ENCODE measurements around the gene LYRM4. TPM values are rescaled to one million over a fixed set of nuclear protein-coding genes. Genes with fewer than 3 reads are reported as not detected.

LYRM4 gene
- total and polyA plus RNA-seq, 9 of the 15 experiments (the other 6 are each of a cell fraction or from before 2014, with no cell fraction given) = 24.2 to 69.4 (median 41.8) TPM

DNA sequence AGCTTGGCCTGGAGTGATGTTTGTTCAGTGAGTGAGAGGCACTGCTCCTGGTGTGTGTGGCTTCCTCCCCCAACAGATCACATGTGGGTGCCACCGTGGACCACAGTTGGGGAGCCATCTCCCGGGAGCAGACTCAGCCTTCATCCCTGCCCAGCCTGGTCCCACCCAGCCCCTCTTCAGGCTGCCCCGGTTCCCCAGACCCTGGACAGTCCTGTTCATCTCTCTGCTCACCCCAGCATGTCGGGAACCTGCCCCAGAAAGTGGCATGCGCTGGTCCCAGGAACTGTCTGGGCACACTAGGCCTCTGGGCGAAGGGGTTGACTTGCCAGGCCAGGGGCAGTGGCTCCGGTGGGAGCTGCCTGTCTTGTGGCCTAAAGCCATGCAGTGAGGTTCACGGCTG, 197.1 kb downstream of the LYRM4 start:
- no peak for FAIRE-seq
- Histone ChIP-seq H3K36me3 (ENCODE audit: control insufficient read depth, insufficient read depth, low read length) (no peaks in the 10 kb centered on the region), H3K9ac (ENCODE audit: insufficient read depth in 1 of 2, low read depth in 2 of 2, low read length in 2 of 2) (no peak overlapping the region), H3K9me3 (replicated peaks; ENCODE audit: control insufficient read depth, insufficient read depth, low read depth, low read length) (no peaks in the 10 kb centered on the region), H2AFZ (ENCODE audit: low read depth, low read length) (no peak overlapping the region), H3K27ac (ENCODE audit: extremely low read depth, low read depth, low read length) (no peak overlapping the region), H3K4me1 (replicated peaks in 1 of 2; ENCODE audit: control insufficient read depth in 2 of 2, insufficient read depth in 2 of 2, low read length in 2 of 2) (no peaks in the 10 kb centered on the region), H3K79me2 (ENCODE audit: control insufficient read depth, insufficient read depth, low read length) (no peaks in the 10 kb centered on the region), H3K9me1 (ENCODE audit: control insufficient read depth, insufficient read depth, low read length) (no peaks in the 10 kb centered on the region), H4K20me1 (replicated peaks; ENCODE audit: control insufficient read depth, insufficient read depth, low read length) (no peaks in the 10 kb centered on the region; the same call in 1 of the 2 replicates), H3K4me2 (ENCODE audit: insufficient read depth, low read length) (no peak overlapping the region), H3K4me3 (no peak overlapping the region), H3K27me3 (ENCODE audit: control insufficient read depth in 2 of 2, insufficient read depth in 2 of 2, low read length in 2 of 2) (peaks cover 13 to 30% of the 10 kb centered on the region in 2 experiments)
- WGBS (ENCODE audit: insufficient coverage, low coverage, missing lambda C conversion rate) = 3% methylated on average over 8 of the region's 8 CpGs
- intact Hi-C loops (cut with micrococcal nuclease) = no loop called here
- no peak for DNase-seq (ENCODE audit: extremely low read depth in 1 of 4, low spot score in 3 of 4)
- ChIA-PET CTCF (ENCODE audit: low intra/inter-chr PET ratio) (interaction anchor here (1.0 kb wide), 1 partner anchor 316 kb away, joined by 3 read pairs; no protein-coding TSS in a partner anchor), POLR2A (interaction anchor here (1.5 kb wide), 1 partner anchor 18 kb away, joined by 4 read pairs; no protein-coding TSS in a partner anchor)
- in situ Hi-C loops (cut with MboI) = no loop called here
- no TSS peak for BruUV-seq (replicated peaks)
- ATAC-seq = no peak
- TF ChIP-seq DPF2 (IDR thresholded peaks at IDR 0.05) = no peak
- no peak for TF ChIP-seq ZC3H4 (CRISPR knock-in tag; IDR thresholded peaks at IDR 0.05; ENCODE audit: borderline replicate concordance)
- TF ChIP-seq PCBP1 (IDR thresholded peaks at IDR 0.05; ENCODE audit: low read depth, low read length, poor library complexity, severe bottlenecking) = no peak
- no peak for TF ChIP-seq MEF2A (IDR thresholded peaks at IDR 0.05; ENCODE audit: control insufficient read depth, low read depth, low read length)
- TF ChIP-seq ZSCAN32 (CRISPR knock-in tag; IDR thresholded peaks at IDR 0.05) = no peak
- no peak for TF ChIP-seq SMAD2 (IDR thresholded peaks at IDR 0.05; ENCODE audit: low read depth, low read length)
- TF ChIP-seq PREB (CRISPR knock-in tag; IDR thresholded peaks at IDR 0.05) = no peak
- TF ChIP-seq CTBP1 (IDR thresholded peaks at IDR 0.05; ENCODE audit: borderline replicate concordance) = no peak
- TF ChIP-seq THRAP3 (IDR thresholded peaks at IDR 0.05; ENCODE audit: borderline replicate concordance) = no peak
- no peak for TF ChIP-seq FOXJ3 (CRISPR knock-in tag; IDR thresholded peaks at IDR 0.05)
- TF ChIP-seq E2F1 (CRISPR knock-in tag; IDR thresholded peaks at IDR 0.05) = no peak
- TF ChIP-seq ZNF280B (CRISPR knock-in tag; IDR thresholded peaks at IDR 0.05) = no peak
- TF ChIP-seq BRF1 (IDR thresholded peaks at IDR 0.05; ENCODE audit: borderline replicate concordance, extremely low read depth, insufficient read length) = no peak
- TF ChIP-seq, protein P1, sequence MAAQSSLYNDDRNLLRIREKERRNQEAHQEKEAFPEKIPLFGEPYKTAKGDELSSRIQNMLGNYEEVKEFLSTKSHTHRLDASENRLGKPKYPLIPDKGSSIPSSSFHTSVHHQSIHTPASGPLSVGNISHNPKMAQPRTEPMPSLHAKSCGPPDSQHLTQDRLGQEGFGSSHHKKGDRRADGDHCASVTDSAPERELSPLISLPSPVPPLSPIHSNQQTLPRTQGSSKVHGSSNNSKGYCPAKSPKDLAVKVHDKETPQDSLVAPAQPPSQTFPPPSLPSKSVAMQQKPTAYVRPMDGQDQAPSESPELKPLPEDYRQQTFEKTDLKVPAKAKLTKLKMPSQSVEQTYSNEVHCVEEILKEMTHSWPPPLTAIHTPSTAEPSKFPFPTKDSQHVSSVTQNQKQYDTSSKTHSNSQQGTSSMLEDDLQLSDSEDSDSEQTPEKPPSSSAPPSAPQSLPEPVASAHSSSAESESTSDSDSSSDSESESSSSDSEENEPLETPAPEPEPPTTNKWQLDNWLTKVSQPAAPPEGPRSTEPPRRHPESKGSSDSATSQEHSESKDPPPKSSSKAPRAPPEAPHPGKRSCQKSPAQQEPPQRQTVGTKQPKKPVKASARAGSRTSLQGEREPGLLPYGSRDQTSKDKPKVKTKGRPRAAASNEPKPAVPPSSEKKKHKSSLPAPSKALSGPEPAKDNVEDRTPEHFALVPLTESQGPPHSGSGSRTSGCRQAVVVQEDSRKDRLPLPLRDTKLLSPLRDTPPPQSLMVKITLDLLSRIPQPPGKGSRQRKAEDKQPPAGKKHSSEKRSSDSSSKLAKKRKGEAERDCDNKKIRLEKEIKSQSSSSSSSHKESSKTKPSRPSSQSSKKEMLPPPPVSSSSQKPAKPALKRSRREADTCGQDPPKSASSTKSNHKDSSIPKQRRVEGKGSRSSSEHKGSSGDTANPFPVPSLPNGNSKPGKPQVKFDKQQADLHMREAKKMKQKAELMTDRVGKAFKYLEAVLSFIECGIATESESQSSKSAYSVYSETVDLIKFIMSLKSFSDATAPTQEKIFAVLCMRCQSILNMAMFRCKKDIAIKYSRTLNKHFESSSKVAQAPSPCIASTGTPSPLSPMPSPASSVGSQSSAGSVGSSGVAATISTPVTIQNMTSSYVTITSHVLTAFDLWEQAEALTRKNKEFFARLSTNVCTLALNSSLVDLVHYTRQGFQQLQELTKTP (IDR thresholded peaks at IDR 0.05; ENCODE audit: low read depth in 1 of 2, partially characterized antibody in 2 of 2) = no peak
- no peak for TF ChIP-seq STAT5B (CRISPR knock-in tag; IDR thresholded peaks at IDR 0.05)
- TF ChIP-seq GABPA (tag; conservative IDR thresholded peaks at IDR 0.05; ENCODE audit: low read depth) = no peak

All from K562 (cell line).